SK-N-SH treated with all-trans-retinoic acid at 6 μM for 48 hours (cell line): Measurements from ENCODE around the gene COPS8.

ENCODE experiments used
- BACH2 ChIP-seq: fragments of 250-450 bp; sonication (Bioruptor Pico); IDR thresholded peaks from 2 replicates; pipeline ENCODE4 v1.9.0; 2021; ENCODE audit warnings: mild to moderate bottlenecking, borderline replicate concordance
- CSDC2 ChIP-seq: fragments of 250-450 bp; sonication (Bioruptor Pico); IDR thresholded peaks from 2 replicates; pipeline ENCODE4 v1.5.0; 2020; ENCODE audit warnings: mild to moderate bottlenecking, moderate library complexity
- OSR1 ChIP-seq: fragments of 250-450 bp; sonication (Bioruptor Pico); IDR thresholded peaks from 2 replicates; pipeline ENCODE4 v1.8.0; 2022; ENCODE audit warnings: moderate library complexity, mild to moderate bottlenecking, inconsistent platforms
- SNAI2 ChIP-seq: fragments of 250-450 bp; sonication (Bioruptor Pico); IDR thresholded peaks from 2 replicates; pipeline ENCODE4 v1.5.0; 2020; ENCODE audit warnings: mild to moderate bottlenecking, moderate library complexity
- ZFP30 ChIP-seq: fragments of 450-650 bp; formaldehyde crosslinking; IDR thresholded peaks from 2 replicates; pipeline ENCODE4 v1.5.0; 2022; ENCODE audit warnings: mild to moderate bottlenecking, moderate library complexity
- ZNF70 ChIP-seq: fragments of 450-650 bp; formaldehyde crosslinking; IDR thresholded peaks from 2 replicates; pipeline ENCODE4 v1.5.0; 2020; ENCODE audit warnings: mild to moderate bottlenecking, moderate library complexity
- ZNF8 ChIP-seq: fragments of 450-650 bp; formaldehyde crosslinking; IDR thresholded peaks from 2 replicates; pipeline ENCODE4 v1.5.0; 2020; ENCODE audit warnings: mild to moderate bottlenecking, moderate library complexity
- TF ChIP-seq, protein P1 (sequence below): fragments of 250-450 bp; sonication (Bioruptor Pico); IDR thresholded peaks from 2 replicates; pipeline ENCODE4 v1.8.0; 2021; ENCODE audit warnings: low read depth, mild to moderate bottlenecking, moderate library complexity, borderline replicate concordance
- TF ChIP-seq, protein P2 (sequence below): fragments of 250-450 bp; sonication (Bioruptor Pico); IDR thresholded peaks from 2 replicates; pipeline ENCODE4 v1.5.1; 2021; ENCODE audit warnings: mild to moderate bottlenecking, moderate library complexity
- TF ChIP-seq, protein P3 (sequence below): fragments of 250-450 bp; sonication (Bioruptor Pico); IDR thresholded peaks from 2 replicates; pipeline ENCODE4 v1.5.1; 2020; ENCODE audit warnings: low read depth, mild to moderate bottlenecking, moderate library complexity

DNA sequence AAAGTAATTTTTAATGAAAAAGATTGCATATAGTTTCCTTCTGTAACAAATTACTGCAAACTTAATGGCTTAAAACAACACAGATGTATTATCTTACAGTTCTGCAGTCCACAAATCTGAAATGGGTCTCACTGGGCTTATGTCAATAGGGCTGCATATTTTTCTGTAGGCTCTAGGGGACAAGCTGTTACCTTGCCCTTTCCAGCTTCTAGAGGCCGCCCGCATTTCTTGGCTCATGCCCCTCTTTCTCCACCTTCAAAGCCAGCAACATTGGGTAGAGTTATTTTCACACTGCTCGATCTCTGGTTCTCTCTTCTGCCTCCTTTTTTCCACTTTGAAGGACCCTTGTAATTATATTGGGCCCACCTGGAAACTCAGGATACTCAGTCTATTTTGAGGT is 16.7 kb downstream of the COPS8 start:
- TF ChIP-seq, protein P1, sequence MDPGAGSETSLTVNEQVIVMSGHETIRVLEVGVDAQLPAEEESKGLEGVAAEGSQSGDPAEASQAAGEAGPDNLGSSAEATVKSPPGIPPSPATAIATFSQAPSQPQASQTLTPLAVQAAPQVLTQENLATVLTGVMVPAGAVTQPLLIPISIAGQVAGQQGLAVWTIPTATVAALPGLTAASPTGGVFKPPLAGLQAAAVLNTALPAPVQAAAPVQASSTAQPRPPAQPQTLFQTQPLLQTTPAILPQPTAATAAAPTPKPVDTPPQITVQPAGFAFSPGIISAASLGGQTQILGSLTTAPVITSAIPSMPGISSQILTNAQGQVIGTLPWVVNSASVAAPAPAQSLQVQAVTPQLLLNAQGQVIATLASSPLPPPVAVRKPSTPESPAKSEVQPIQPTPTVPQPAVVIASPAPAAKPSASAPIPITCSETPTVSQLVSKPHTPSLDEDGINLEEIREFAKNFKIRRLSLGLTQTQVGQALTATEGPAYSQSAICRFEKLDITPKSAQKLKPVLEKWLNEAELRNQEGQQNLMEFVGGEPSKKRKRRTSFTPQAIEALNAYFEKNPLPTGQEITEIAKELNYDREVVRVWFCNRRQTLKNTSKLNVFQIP (CRISPR knock-in tag), result no peak
- TF ChIP-seq, protein P2, sequence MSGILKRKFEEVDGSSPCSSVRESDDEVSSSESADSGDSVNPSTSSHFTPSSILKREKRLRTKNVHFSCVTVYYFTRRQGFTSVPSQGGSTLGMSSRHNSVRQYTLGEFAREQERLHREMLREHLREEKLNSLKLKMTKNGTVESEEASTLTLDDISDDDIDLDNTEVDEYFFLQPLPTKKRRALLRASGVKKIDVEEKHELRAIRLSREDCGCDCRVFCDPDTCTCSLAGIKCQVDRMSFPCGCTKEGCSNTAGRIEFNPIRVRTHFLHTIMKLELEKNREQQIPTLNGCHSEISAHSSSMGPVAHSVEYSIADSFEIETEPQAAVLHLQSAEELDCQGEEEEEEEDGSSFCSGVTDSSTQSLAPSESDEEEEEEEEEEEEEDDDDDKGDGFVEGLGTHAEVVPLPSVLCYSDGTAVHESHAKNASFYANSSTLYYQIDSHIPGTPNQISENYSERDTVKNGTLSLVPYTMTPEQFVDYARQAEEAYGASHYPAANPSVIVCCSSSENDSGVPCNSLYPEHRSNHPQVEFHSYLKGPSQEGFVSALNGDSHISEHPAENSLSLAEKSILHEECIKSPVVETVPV (CRISPR knock-in tag), result no peak
- TF ChIP-seq ZNF70 (CRISPR knock-in tag) (no peak), CSDC2 (no peak), ZFP30 (CRISPR knock-in tag) (no peak), ZNF8 (CRISPR knock-in tag) (no peak), OSR1 (CRISPR knock-in tag) (no peak), SNAI2 (CRISPR knock-in tag) (no peak), BACH2 (CRISPR knock-in tag) (no peak)
- TF ChIP-seq, protein P3, sequence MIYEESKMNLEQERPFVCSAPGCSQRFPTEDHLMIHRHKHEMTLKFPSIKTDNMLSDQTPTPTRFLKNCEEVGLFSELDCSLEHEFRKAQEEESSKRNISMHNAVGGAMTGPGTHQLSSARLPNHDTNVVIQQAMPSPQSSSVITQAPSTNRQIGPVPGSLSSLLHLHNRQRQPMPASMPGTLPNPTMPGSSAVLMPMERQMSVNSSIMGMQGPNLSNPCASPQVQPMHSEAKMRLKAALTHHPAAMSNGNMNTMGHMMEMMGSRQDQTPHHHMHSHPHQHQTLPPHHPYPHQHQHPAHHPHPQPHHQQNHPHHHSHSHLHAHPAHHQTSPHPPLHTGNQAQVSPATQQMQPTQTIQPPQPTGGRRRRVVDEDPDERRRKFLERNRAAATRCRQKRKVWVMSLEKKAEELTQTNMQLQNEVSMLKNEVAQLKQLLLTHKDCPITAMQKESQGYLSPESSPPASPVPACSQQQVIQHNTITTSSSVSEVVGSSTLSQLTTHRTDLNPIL, result no peak
